GM23248 (cell line): Measurements from ENCODE around the gene SP2.

Source experiments
- EZH2 ChIP-seq: fragments of 200-600 bp; sonication (generic); IDR thresholded peaks from 2 replicates; pipeline ENCODE4 v1.6.1; 2018; ENCODE audit warnings: antibody characterized with exemption, mild to moderate bottlenecking; ENCODE audit not compliant: insufficient read depth, poor library complexity, severe bottlenecking
- EZH2phosphoT487 ChIP-seq: fragments of 200-600 bp; sonication (generic); IDR thresholded peaks from 2 replicates; pipeline ENCODE4 v1.6.1; 2018; ENCODE audit warnings: antibody characterized with exemption, moderate library complexity, mild to moderate bottlenecking, low read depth; ENCODE audit not compliant: insufficient read depth

DNA sequence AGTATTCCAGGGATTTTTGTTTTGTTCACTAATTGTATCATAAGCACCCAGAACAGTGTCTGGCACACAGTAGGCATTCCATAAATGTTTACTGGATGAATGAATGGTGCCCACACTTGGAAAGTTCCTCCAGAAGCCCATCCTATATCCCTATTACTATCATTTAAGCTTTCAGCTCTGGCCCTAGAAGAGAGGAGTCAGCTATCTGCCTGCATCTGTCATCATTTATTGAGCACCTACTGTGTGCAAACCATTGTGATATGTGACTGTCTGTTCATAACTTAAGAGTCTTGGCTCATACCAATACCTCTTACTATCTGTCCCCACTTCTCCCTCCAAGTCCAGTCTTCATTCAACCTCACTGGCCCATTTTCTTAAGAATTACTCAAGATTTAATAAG, 25.0 kb upstream of the SP2 start:
- TF ChIP-seq EZH2 (no peak), EZH2phosphoT487 (no peak)
